GM21723 (cell line): ENCODE results near the gene MGAT5.
A peak's percentile ranks its signal among the peaks of the same experiment; 100 is the strongest.
"Not testable (repeated sequence)": the region's sequence is repeated elsewhere in the genome, so short reads cannot be mapped to it uniquely, and the experiment has no call there.

Source experiments
- ATAC-seq: cut with Tn5 transposase; IDR thresholded peaks from one replicate; pipeline ENCODE4 v1.9.1; 2021; ENCODE audit warnings: mild to moderate bottlenecking, moderate library complexity; ENCODE audit not compliant: unreplicated experiment

The MGAT5 gene

GRCh38 chr2:134458950-134459349, 205.1 kb downstream of the MGAT5 start:
- no peak for ATAC-seq

- ATAC-seq, result no peak
Observed at GRCh38 chr2:134459706-134460406, 206.0 kb downstream of the MGAT5 start.

GRCh38 chr2:134460583-134460998, 206.7 kb downstream of the MGAT5 start:
- ATAC-seq, result peak; percentile 86

GRCh38 chr2:134461511-134461910, 207.6 kb downstream of the MGAT5 start:
- ATAC-seq, result no peak

GRCh38 chr2:134462275-134462674, 208.4 kb downstream of the MGAT5 start:
- no peak for ATAC-seq

- ATAC-seq, result no peak
Observed at GRCh38 chr2:134462791-134463698, 209.2 kb downstream of the MGAT5 start.

- no peak for ATAC-seq
Observed at GRCh38 chr2:134463699-134464022, 209.8 kb downstream of the MGAT5 start.

- no peak for ATAC-seq
Observed at GRCh38 chr2:134465228-134466105, 211.6 kb downstream of the MGAT5 start.

GRCh38 chr2:134466141-134466540, 212.3 kb downstream of the MGAT5 start:
- ATAC-seq, result no peak

- no peak for ATAC-seq
Observed at GRCh38 chr2:134468164-134468563, 214.3 kb downstream of the MGAT5 start.

- ATAC-seq, result no peak
Observed at GRCh38 chr2:134468776-134469175, 214.9 kb downstream of the MGAT5 start.

GRCh38 chr2:134469516-134470115, 215.7 kb downstream of the MGAT5 start:
- ATAC-seq, result no peak

GRCh38 chr2:134470561-134471168, 216.8 kb downstream of the MGAT5 start:
- ATAC-seq, result no peak

GRCh38 chr2:134476982-134477381, 223.1 kb downstream of the MGAT5 start:
- not testable (repeated sequence) for ATAC-seq

GRCh38 chr2:134479696-134480330, 225.9 kb downstream of the MGAT5 start:
- ATAC-seq, result no peak

GRCh38 chr2:134482131-134482723, 228.4 kb downstream of the MGAT5 start:
- ATAC-seq, result no peak

- ATAC-seq, result no peak
Observed at GRCh38 chr2:134482766-134483340, 229.0 kb downstream of the MGAT5 start.

- no peak for ATAC-seq
Observed at GRCh38 chr2:134489732-134490384, 236.0 kb downstream of the MGAT5 start.

GRCh38 chr2:134490559-134490958, 236.7 kb downstream of the MGAT5 start:
- no peak for ATAC-seq
